ENCODE data around the gene REXO4.

DNA sequence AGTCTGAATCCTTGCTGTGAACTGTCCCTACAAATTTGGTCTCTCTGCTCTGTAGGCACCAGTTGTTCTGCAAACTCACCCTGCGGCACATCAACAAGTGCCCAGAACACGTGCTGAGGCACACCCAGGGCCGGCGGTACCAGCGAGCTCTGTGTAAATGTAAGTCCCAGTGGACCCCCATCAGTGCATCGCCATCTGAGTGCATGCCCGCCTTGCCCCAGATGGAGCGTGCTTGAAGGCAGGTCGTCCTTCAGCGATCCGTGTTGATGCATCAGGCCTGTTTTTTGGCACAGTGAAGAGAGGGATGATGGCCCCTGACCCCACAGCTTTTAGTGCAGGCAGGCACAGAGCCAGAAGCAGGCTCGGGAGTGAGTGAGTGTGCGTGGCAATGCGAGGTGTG, 60.2 kb downstream of the REXO4 start:
- no peak for TF ChIP-seq POLR2A (IDR thresholded peaks at IDR 0.05)
- TF ChIP-seq, protein P1, sequence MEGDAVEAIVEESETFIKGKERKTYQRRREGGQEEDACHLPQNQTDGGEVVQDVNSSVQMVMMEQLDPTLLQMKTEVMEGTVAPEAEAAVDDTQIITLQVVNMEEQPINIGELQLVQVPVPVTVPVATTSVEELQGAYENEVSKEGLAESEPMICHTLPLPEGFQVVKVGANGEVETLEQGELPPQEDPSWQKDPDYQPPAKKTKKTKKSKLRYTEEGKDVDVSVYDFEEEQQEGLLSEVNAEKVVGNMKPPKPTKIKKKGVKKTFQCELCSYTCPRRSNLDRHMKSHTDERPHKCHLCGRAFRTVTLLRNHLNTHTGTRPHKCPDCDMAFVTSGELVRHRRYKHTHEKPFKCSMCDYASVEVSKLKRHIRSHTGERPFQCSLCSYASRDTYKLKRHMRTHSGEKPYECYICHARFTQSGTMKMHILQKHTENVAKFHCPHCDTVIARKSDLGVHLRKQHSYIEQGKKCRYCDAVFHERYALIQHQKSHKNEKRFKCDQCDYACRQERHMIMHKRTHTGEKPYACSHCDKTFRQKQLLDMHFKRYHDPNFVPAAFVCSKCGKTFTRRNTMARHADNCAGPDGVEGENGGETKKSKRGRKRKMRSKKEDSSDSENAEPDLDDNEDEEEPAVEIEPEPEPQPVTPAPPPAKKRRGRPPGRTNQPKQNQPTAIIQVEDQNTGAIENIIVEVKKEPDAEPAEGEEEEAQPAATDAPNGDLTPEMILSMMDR (IDR thresholded peaks at IDR 0.05): no peak

All from heart left ventricle (tissue), 13 donors.